Lower leg skin (tissue), 4 donors: Measurements from ENCODE around the gene GRM8. TPM values are rescaled to one million over a fixed set of nuclear protein-coding genes. Genes with fewer than 3 reads are reported as not detected.

Experiments
- DNase-seq, 2 donors: peaks; one replicate each; pipeline ENCODE4 v3.0.0-alpha.2; 2019; ENCODE audit warnings: low spot score in 2 of 2
- H3K4me3 ChIP-seq: fragments of 200-600 bp; sonication (generic); 2 replicates; pipeline ENCODE4 v1.5.1; 2017; ENCODE audit warnings: mild to moderate bottlenecking, low read depth; ENCODE audit not compliant: poor library complexity, severe bottlenecking
- POLR2A ChIP-seq, 2 donors: fragments of 450-650 bp; IDR thresholded peaks; one replicate each; pipeline ENCODE4 v1.6.1; 2016 to 2017; ENCODE audit warnings: antibody characterized with exemption in 2 of 2, mild to moderate bottlenecking in 1 of 2, moderate library complexity in 1 of 2
- WGBS, 2 donors: methylation state at CpG; one replicate each; pipeline ENCODE4 v1.1.5; 2018; 5-methylcytosine and 5-hydroxymethylcytosine counted together
- intact Hi-C: fragments of 100-400 bp; cut with DNase I; formaldehyde crosslinking; loops from one replicate; pipeline ENCODE4 v1.15.0; 2023; ENCODE audit warnings: low total_unique reads
- total RNA-seq, 4 donors: library from RNA; depleted of rRNA; stranded (reverse); fragments of >200 nt; gene quantifications; one replicate each; pipeline ENCODE4 v1.1.0, GENCODE V29; 2016
- TF ChIP-seq, protein P1 (sequence below), 3 donors: fragments of 450-650 bp; IDR thresholded peaks; one replicate each; pipeline ENCODE4 v1.5.1; 2016; ENCODE audit warnings: antibody characterized with exemption in 3 of 3, mild to moderate bottlenecking in 3 of 3, moderate library complexity in 2 of 3

Gene GRM8
- total RNA-seq, 4 donors from 2014 or later = 0.45 TPM; not detected in 3

DNA sequence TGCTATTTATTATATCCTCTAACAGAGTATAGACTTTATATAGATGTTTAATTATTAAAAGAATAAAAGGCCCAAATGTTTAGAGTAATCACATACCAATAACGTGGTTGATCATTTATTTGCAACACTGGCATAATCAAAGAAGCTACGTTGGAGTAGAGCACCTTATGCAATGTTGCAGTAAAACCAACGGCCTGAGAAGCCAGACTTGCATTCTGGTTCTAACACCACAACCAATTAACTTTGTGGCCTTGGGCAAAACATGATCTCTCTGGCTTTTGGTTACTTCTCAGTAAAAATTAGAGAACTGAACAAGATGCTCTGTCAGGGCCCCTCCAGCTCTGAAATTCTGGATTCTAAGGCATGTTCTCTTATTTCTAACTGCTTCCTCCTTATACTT, 476.2 kb downstream of the GRM8 start:
- no peak for DNase-seq
- TF ChIP-seq POLR2A (IDR thresholded peaks at IDR 0.05) = no peak
- TF ChIP-seq, protein P1, sequence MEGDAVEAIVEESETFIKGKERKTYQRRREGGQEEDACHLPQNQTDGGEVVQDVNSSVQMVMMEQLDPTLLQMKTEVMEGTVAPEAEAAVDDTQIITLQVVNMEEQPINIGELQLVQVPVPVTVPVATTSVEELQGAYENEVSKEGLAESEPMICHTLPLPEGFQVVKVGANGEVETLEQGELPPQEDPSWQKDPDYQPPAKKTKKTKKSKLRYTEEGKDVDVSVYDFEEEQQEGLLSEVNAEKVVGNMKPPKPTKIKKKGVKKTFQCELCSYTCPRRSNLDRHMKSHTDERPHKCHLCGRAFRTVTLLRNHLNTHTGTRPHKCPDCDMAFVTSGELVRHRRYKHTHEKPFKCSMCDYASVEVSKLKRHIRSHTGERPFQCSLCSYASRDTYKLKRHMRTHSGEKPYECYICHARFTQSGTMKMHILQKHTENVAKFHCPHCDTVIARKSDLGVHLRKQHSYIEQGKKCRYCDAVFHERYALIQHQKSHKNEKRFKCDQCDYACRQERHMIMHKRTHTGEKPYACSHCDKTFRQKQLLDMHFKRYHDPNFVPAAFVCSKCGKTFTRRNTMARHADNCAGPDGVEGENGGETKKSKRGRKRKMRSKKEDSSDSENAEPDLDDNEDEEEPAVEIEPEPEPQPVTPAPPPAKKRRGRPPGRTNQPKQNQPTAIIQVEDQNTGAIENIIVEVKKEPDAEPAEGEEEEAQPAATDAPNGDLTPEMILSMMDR (IDR thresholded peaks at IDR 0.05) = no peak
- intact Hi-C loops = no loop called here
- H3K4me3 ChIP-seq = no peak overlapping the region
- 60 to 63% methylated on average over 3 of the region's 3 CpGs for WGBS, 2 donors

DNA sequence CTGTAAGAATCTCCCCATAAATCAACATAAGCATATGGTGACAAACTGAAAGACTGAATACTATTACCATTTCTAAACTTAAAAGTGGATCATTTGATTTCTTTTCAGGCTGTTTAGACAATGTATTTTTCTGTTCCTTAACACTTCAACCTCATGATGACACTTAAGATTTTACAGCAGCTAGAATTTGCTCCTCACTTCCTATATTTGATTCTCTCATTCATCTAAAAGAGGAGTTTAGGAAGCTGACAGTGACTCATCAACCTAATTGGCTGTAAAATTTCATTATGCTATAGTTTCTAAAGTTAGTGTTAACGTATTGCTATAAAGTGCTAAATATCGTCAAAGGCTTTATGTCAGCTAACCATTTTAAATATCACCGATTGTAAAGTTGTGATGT, 478.7 kb downstream of the GRM8 start:
- intact Hi-C loops = no loop called here

DNA sequence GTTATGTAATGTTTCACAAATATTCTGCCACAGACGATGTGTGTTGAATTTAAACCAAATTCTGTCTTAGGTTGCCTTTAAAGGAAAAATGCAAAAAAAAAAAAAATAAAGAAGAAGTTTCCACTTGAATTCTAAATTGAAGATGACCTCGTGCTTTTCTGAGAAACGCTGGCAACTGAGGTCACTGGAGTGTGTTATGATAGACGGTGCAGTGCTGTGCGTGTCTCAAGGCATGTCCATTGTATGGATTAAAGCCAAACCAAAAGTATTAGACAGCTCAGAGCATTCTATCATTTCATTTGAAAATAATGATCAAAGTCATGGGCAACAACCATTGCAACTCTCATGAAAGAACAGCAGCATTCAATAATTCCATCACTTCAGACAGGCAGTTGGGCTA, 483.9 kb downstream of the GRM8 start:
- intact Hi-C loops = no loop called here
- TF ChIP-seq, protein P1 (IDR thresholded peaks at IDR 0.05) = no peak
- TF ChIP-seq POLR2A (IDR thresholded peaks at IDR 0.05) = no peak
- 77 to 79% methylated on average over 5 of the region's 5 CpGs for WGBS, 2 donors
- H3K4me3 ChIP-seq = no peak overlapping the region
- DNase-seq = no peak

More for the DNA sequence above, 478.7 kb downstream of the GRM8 start:
- no peak overlapping the region for H3K4me3 ChIP-seq
- DNase-seq = no peak
- TF ChIP-seq, protein P1 (IDR thresholded peaks at IDR 0.05) = no peak
- no peak for TF ChIP-seq POLR2A (IDR thresholded peaks at IDR 0.05)
- 62 to 67% methylated on average over 3 of the region's 3 CpGs for WGBS, 2 donors

DNA sequence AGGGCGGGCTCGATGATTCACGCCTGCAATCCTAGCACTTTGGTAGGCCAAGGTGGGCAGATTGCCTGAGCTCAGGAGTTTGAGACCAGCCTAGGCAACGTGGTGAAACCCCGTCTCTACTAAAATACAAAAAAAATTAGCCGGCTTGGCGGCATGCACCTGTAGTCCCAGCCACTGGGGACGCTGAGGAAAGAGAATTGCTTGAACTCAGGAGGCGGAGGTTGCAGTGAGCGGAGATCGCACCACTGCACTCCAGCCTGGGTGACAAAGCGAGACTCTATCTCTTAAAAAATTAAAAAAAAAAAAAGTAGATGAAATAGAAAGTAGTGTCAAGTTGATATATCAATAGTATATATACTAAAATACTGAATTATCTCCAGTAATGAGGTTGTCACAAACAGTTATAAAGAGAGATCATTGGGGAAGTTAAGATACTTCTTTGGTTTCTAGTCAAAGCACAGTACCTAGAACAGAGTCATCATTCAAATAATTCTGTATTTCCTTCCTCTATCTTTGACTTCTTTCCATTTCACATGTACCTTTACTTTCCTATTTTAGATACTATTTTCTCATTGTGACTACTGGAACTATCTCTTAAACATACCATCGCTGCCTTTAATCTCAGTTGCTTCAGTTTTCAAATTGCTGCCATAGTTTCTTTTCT, 491.7 kb downstream of the GRM8 start:
- WGBS, 2 donors = 83 to 87% methylated on average over 12 to 13 of the region's 13 CpGs
- no peak for TF ChIP-seq POLR2A (IDR thresholded peaks at IDR 0.05)
- TF ChIP-seq, protein P1 (IDR thresholded peaks at IDR 0.05) = no peak

DNA sequence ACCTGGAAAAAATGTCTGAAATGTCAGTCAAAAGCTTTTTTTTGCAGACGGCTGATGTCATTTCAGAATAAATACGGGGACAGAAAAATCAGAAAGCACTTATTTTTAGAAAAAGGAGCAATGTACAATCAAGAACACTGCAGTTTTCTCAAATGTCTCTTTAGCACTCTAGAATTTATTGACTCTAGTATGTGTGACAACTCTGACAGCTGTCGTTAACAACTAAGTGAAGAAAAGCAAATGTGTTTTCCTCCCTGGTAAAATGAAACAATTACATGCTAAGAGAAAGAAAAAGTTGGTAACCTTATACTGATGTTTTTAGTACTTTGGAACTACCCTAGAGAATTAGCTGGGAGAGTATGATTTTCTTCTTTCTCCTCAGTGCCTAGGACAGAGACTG, 497.4 kb downstream of the GRM8 start:
- DNase-seq = no peak
- TF ChIP-seq, protein P1 (IDR thresholded peaks at IDR 0.05) = no peak
- no peak for TF ChIP-seq POLR2A (IDR thresholded peaks at IDR 0.05)
- intact Hi-C loops = no loop called here
- 65 to 66% methylated on average over 3 of the region's 3 CpGs for WGBS, 2 donors
- H3K4me3 ChIP-seq = no peak overlapping the region

More for the DNA sequence above, 491.7 kb downstream of the GRM8 start:
- intact Hi-C loops = no loop called here
- H3K4me3 ChIP-seq = no peak overlapping the region
- DNase-seq = no peak
